Measurements from ENCODE around the gene EGLN2.
"Not testable (repeated sequence)": the region's sequence is repeated elsewhere in the genome, so short reads cannot be mapped to it uniquely, and the experiment has no call there.

DNA sequence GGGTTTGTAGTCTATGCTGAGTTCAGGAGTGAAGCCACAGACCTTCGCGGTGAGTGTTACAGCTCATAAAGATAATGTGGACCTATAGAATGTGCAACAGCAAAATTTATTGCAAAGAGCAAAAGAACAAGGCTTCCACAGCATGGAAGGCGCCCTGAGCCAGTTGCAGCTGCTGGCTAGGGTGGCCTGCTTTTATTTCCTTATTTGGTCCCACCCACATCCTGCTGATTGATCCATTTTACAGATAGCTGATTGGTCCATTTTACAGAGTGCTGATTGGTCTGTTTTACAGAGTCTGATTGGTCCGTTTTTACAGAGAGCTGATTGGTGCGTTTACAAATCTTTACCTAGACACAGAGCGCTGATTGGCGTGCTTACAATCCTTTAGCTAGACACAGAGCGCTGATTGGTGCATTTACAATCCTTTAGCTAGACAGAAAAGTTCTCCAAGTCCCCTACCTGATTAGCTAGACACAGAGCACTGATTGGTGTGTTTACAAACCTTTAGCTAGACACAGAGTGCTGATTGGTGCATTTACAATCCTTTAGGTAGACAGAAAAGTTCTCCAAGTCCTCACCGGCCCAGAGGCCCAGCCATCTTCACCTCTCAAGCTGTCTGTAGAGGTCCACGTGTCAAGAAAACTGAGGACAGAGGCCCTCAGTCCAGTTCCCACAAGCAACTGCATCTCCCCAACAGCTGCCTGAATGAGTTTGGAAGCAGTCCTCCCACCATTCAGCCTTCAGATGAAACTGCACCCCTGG, 27.7 kb upstream of the EGLN2 start:
- TF ChIP-seq TAF1, POLR2A (IDR thresholded peaks at IDR 0.05; ENCODE audit: low read depth, low read length): not testable (repeated sequence)

All from GM12891 (cell line).